ENCODE data around the gene XDH.

XDH gene

DNA sequence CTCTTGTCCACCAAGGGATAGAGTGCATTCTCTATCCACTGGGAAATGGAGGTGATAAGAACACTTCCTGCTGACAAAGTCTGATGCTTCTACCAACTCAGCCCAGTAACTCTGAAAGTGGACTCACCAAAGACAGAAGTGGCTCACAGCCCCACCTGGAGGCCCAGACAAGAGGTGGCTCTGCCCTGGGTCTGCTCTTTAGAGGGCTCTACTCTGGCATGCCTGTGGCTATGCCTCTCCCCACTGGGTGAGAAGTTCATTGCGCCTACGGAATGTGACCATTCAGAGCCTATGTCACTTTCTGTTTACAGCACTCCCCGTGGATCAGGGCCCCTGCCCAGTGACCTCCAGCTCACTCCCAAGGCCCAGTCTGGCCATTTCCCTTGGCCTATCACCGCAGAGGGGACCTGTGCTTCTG is 13.5 kb upstream of the XDH start:
- H3K4me2 ChIP-seq (ENCODE audit: low read length): no peak overlapping the region
- no peak overlapping the region for H3K4me3 ChIP-seq (ENCODE audit: low read length)
- H3K36me3 ChIP-seq (ENCODE audit: control insufficient read depth, low read length): no peaks in the 10 kb centered on the region
- no peaks in the 10 kb centered on the region for H3K9me2 ChIP-seq (replicated peaks; ENCODE audit: control insufficient read depth, low read length)
- no peaks in the 10 kb centered on the region for H3K9me3 ChIP-seq (ENCODE audit: control insufficient read depth, insufficient read depth, low read length)
- no peaks in the 10 kb centered on the region for H3F3A ChIP-seq (ENCODE audit: control insufficient read depth, insufficient read depth)
- H3K4me1 ChIP-seq (ENCODE audit: control insufficient read depth, low read length): no peaks in the 10 kb centered on the region
- TF ChIP-seq CTCF (IDR thresholded peaks at IDR 0.05; ENCODE audit: low read depth, low read length, poor library complexity, severe bottlenecking) (no peak), EZH2phosphoT487 (IDR thresholded peaks at IDR 0.05; ENCODE audit: borderline replicate concordance, low read length) (no peak)
- H4K20me1 ChIP-seq (ENCODE audit: control insufficient read depth, insufficient read depth, low read depth, low read length): no peaks in the 10 kb centered on the region
- H3K27ac ChIP-seq (ENCODE audit: low read depth, low read length): no peak overlapping the region
- H3K27me3 ChIP-seq (ENCODE audit: control insufficient read depth, low read length): no peaks in the 10 kb centered on the region
- H3K79me2 ChIP-seq (ENCODE audit: control insufficient read depth, low read length): no peaks in the 10 kb centered on the region

DNA sequence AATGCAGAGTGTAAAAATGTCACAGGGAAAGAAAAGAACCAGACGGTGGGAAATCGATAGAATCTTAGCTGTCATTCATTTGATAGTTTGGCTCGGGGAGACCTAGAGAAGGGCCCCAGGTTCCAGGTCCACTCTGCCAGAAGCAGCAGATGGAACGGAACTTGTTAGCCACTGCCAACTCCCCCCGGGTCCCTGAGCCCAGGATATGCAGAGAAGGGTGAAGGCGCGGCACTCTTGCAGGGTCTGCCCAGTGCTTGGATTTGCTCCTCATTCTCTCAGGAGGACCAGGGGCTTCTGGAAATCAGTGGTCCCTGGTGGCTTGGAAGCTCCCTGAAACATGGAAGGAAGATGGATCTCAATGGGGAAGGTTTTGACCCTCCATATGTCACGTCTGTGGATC is 11.6 kb upstream of the XDH start:
- Histone ChIP-seq H3K4me2 (ENCODE audit: low read length) (no peak overlapping the region), H3K36me3 (ENCODE audit: control insufficient read depth, low read length) (no peaks in the 10 kb centered on the region), H3K79me2 (ENCODE audit: control insufficient read depth, low read length) (no peaks in the 10 kb centered on the region), H3K4me3 (ENCODE audit: low read length) (no peak overlapping the region), H3K9me3 (ENCODE audit: control insufficient read depth, insufficient read depth, low read length) (no peaks in the 10 kb centered on the region), H3K9me2 (replicated peaks; ENCODE audit: control insufficient read depth, low read length) (no peaks in the 10 kb centered on the region), H3K4me1 (ENCODE audit: control insufficient read depth, low read length) (no peaks in the 10 kb centered on the region), H3K27ac (ENCODE audit: low read depth, low read length) (no peak overlapping the region), H3F3A (ENCODE audit: control insufficient read depth, insufficient read depth) (no peaks in the 10 kb centered on the region), H4K20me1 (ENCODE audit: control insufficient read depth, insufficient read depth, low read depth, low read length) (no peaks in the 10 kb centered on the region), H3K27me3 (ENCODE audit: control insufficient read depth, low read length) (no peaks in the 10 kb centered on the region)
- no peak for TF ChIP-seq EZH2phosphoT487 (IDR thresholded peaks at IDR 0.05; ENCODE audit: borderline replicate concordance, low read length)
- TF ChIP-seq CTCF (IDR thresholded peaks at IDR 0.05; ENCODE audit: low read depth, low read length, poor library complexity, severe bottlenecking): no peak

GRCh38 chr2:31421634-31422033 is 7.1 kb upstream of the XDH start:
- H3K27ac ChIP-seq (ENCODE audit: low read depth, low read length): no peak overlapping the region
- TF ChIP-seq CTCF (IDR thresholded peaks at IDR 0.05; ENCODE audit: low read depth, low read length, poor library complexity, severe bottlenecking): no peak
- TF ChIP-seq EZH2phosphoT487 (IDR thresholded peaks at IDR 0.05; ENCODE audit: borderline replicate concordance, low read length): no peak
- H3K4me1 ChIP-seq (ENCODE audit: control insufficient read depth, low read length): no peaks in the 10 kb centered on the region

DNA sequence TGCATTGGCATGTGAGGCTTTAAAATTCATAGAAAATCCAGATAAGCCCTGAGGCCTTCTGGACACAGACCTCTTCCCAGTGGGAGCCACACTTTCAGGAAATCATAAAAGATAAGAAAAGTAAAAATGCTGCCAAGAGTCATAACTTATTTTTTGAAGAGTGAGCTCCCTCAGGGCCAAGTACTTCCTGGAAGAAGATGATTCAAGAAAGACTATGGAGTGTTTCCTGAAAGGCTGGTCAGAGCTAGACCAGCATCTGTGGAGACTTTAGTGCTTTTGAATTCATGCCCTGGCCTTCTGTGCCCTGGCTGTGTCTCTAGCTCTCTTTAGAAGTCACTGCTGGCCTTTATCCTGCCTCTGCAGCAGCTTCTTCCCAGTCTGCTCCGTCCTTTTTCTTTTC is 6.4 kb upstream of the XDH start:
- Histone ChIP-seq H3F3A (ENCODE audit: control insufficient read depth, insufficient read depth) (no peaks in the 10 kb centered on the region), H3K36me3 (ENCODE audit: control insufficient read depth, low read length) (no peaks in the 10 kb centered on the region), H3K4me1 (ENCODE audit: control insufficient read depth, low read length) (no peaks in the 10 kb centered on the region), H3K9me2 (replicated peaks; ENCODE audit: control insufficient read depth, low read length) (no peaks in the 10 kb centered on the region), H3K4me3 (ENCODE audit: low read length) (no peak overlapping the region), H3K9me3 (ENCODE audit: control insufficient read depth, insufficient read depth, low read length) (peaks cover 3% of the 10 kb centered on the region), H3K27ac (ENCODE audit: low read depth, low read length) (no peak overlapping the region), H3K27me3 (ENCODE audit: control insufficient read depth, low read length) (peaks cover under 1% of the 10 kb centered on the region), H3K79me2 (ENCODE audit: control insufficient read depth, low read length) (no peaks in the 10 kb centered on the region), H3K4me2 (ENCODE audit: low read length) (no peak overlapping the region), H4K20me1 (ENCODE audit: control insufficient read depth, insufficient read depth, low read depth, low read length) (no peaks in the 10 kb centered on the region)
- TF ChIP-seq EZH2phosphoT487 (IDR thresholded peaks at IDR 0.05; ENCODE audit: borderline replicate concordance, low read length) (no peak), CTCF (IDR thresholded peaks at IDR 0.05; ENCODE audit: low read depth, low read length, poor library complexity, severe bottlenecking) (no peak)

More at GRCh38 chr2:31421634-31422033, 7.1 kb upstream of the XDH start:
- no peak overlapping the region for H3K4me3 ChIP-seq (ENCODE audit: low read length)
- no peaks in the 10 kb centered on the region for H3K36me3 ChIP-seq (ENCODE audit: control insufficient read depth, low read length)
- H3K9me3 ChIP-seq (ENCODE audit: control insufficient read depth, insufficient read depth, low read length): peaks cover 3% of the 10 kb centered on the region
- H3K27me3 ChIP-seq (ENCODE audit: control insufficient read depth, low read length): no peaks in the 10 kb centered on the region; the same call in 1 of the 2 replicates
- H4K20me1 ChIP-seq (ENCODE audit: control insufficient read depth, insufficient read depth, low read depth, low read length): no peaks in the 10 kb centered on the region
- no peaks in the 10 kb centered on the region for H3K79me2 ChIP-seq (ENCODE audit: control insufficient read depth, low read length)
- H3F3A ChIP-seq (ENCODE audit: control insufficient read depth, insufficient read depth): no peaks in the 10 kb centered on the region
- no peaks in the 10 kb centered on the region for H3K9me2 ChIP-seq (replicated peaks; ENCODE audit: control insufficient read depth, low read length)
- no peak overlapping the region for H3K4me2 ChIP-seq (ENCODE audit: low read length)

Data from DOHH2 (cell line).